Breast epithelium (tissue), 4 donors: ENCODE results near the gene ZCCHC14. TPM values are rescaled to one million over a fixed set of nuclear protein-coding genes. Genes with fewer than 3 reads are reported as not detected.
A peak's percentile ranks its signal among the peaks of the same experiment; 100 is the strongest.

ENCODE experiments used
- DNase-seq, 2 donors: peaks; one replicate each; pipeline ENCODE4 v3.0.0-alpha.2; 2019; ENCODE audit warnings: low spot score in 2 of 2
- H3K27ac ChIP-seq, 2 donors: fragments of 200-600 bp; sonication (generic) in 1 of 2; one replicate each; pipeline ENCODE4 v1.5.1; 2016 to 2019; ENCODE audit warnings: mild to moderate bottlenecking in 1 of 2
- H3K27me3 ChIP-seq, 2 donors: fragments of 200-600 bp; sonication (generic) in 1 of 2; one replicate each; pipeline versions ENCODE4 v1.5.1 to v1.6.0; 2017 to 2019; ENCODE audit warnings: control low read depth in 1 of 2, mild to moderate bottlenecking in 1 of 2
- H3K36me3 ChIP-seq: fragments of 200-600 bp; one replicate; pipeline ENCODE4 v1.5.1; 2019
- H3K4me1 ChIP-seq, 2 donors: fragments of 200-600 bp; sonication (generic); one replicate each; pipeline ENCODE4 v1.5.1; 2016 to 2019; ENCODE audit warnings: control low read depth in 1 of 2
- H3K4me3 ChIP-seq, 3 donors: fragments of 200-600 bp; sonication (generic); 1 replicate in 2 of 3; 2 replicates in 1 of 3; pipeline ENCODE4 v1.5.1; 2016 to 2019; ENCODE audit warnings: mild to moderate bottlenecking in 3 of 3, moderate library complexity in 2 of 3
- H3K9me3 ChIP-seq, 2 donors: fragments of 200-600 bp; sonication (generic) in 1 of 2; one replicate each; pipeline ENCODE4 v1.5.1; 2016 to 2019; ENCODE audit warnings: control low read depth in 1 of 2
- CTCF ChIP-seq, 3 donors: fragments of 450-650 bp; IDR thresholded peaks; one replicate each; pipeline ENCODE4 v1.5.1; 2016 to 2017; ENCODE audit warnings: antibody characterized with exemption in 3 of 3, mild to moderate bottlenecking in 3 of 3, moderate library complexity in 3 of 3
- POLR2A ChIP-seq: fragments of 450-650 bp; IDR thresholded peaks from one replicate; pipeline ENCODE4 v1.6.1; 2016; ENCODE audit warnings: antibody characterized with exemption, mild to moderate bottlenecking, moderate library complexity
- POLR2AphosphoS5 ChIP-seq, 3 donors: sonication (generic); formaldehyde crosslinking; IDR thresholded peaks; one replicate each; pipeline ENCODE4 v1.6.1; 2017; ENCODE audit warnings: antibody characterized with exemption in 3 of 3
- intact Hi-C: fragments of 100-400 bp; cut with DNase I; formaldehyde crosslinking; loops from one replicate; pipeline ENCODE4 v1.15.1; 2023; ENCODE audit warnings: low total_unique reads
- total RNA-seq, 3 donors: library from RNA; depleted of rRNA; stranded (reverse); fragments of >200 nt; gene quantifications; one replicate each; pipeline ENCODE4 v1.1.0, GENCODE V29; 2016

The ZCCHC14 gene
- total RNA-seq, 3 donors from 2014 or later = 15.2 to 21.0 (median 18.7) TPM

- no peak for TF ChIP-seq POLR2A
- no peak for TF ChIP-seq POLR2AphosphoS5 (IDR thresholded peaks at IDR 0.05)
- TF ChIP-seq CTCF (IDR thresholded peaks at IDR 0.05) = no peak
- no peak overlapping the region for H3K27ac ChIP-seq
- DNase-seq = no peak
- no peaks in the 10 kb centered on the region for H3K36me3 ChIP-seq
- H3K4me1 ChIP-seq = peaks cover 0 to 21% of the 10 kb centered on the region in 2 donors
- H3K27me3 ChIP-seq = no peaks in the 10 kb centered on the region
- H3K9me3 ChIP-seq = no peaks in the 10 kb centered on the region
- intact Hi-C loops = no loop called here
- no peak overlapping the region for H3K4me3 ChIP-seq
Observed at GRCh38 chr16:87470332-87470731, 22.5 kb downstream of the ZCCHC14 start.

GRCh38 chr16:87469169-87469568 is 23.7 kb downstream of the ZCCHC14 start:
- DNase-seq = no peak
- Histone ChIP-seq H3K36me3 (no peaks in the 10 kb centered on the region), H3K9me3 (no peaks in the 10 kb centered on the region), H3K4me1 (peaks cover 0 to 28% of the 10 kb centered on the region in 2 donors), H3K27ac (peak overlapping the region in 1 of 2 donors; percentile 53), H3K4me3 (no peak overlapping the region), H3K27me3 (no peaks in the 10 kb centered on the region)
- intact Hi-C loops = no loop called here
- TF ChIP-seq CTCF (IDR thresholded peaks at IDR 0.05) (no peak), POLR2AphosphoS5 (IDR thresholded peaks at IDR 0.05) (no peak), POLR2A (no peak)

- no peak for TF ChIP-seq POLR2AphosphoS5 (IDR thresholded peaks at IDR 0.05)
- no peak for TF ChIP-seq CTCF (IDR thresholded peaks at IDR 0.05)
- no peak for TF ChIP-seq POLR2A
- Histone ChIP-seq H3K9me3 (no peaks in the 10 kb centered on the region), H3K4me1 (peaks cover 5 to 28% of the 10 kb centered on the region in 2 donors), H3K4me3 (no peak overlapping the region), H3K27ac (no peak overlapping the region), H3K36me3 (no peaks in the 10 kb centered on the region), H3K27me3 (no peaks in the 10 kb centered on the region)
- intact Hi-C loops = no loop called here
- DNase-seq = no peak
Observed at GRCh38 chr16:87468550-87468949, 24.3 kb downstream of the ZCCHC14 start.

- H3K27ac ChIP-seq = peak overlapping the region in 1 of 2 donors; percentile 57
- peaks cover 5 to 28% of the 10 kb centered on the region in 2 donors for H3K4me1 ChIP-seq
- intact Hi-C loops = no loop called here
- no peaks in the 10 kb centered on the region for H3K36me3 ChIP-seq
- TF ChIP-seq POLR2AphosphoS5 (IDR thresholded peaks at IDR 0.05) (no peak), CTCF (IDR thresholded peaks at IDR 0.05) (no peak), POLR2A (no peak)
- H3K4me3 ChIP-seq = no peak overlapping the region
- no peak for DNase-seq
- no peaks in the 10 kb centered on the region for H3K9me3 ChIP-seq
- H3K27me3 ChIP-seq = no peaks in the 10 kb centered on the region
Observed at GRCh38 chr16:87466975-87467501, 25.8 kb downstream of the ZCCHC14 start.

GRCh38 chr16:87465879-87466278 is 26.9 kb downstream of the ZCCHC14 start:
- no peak overlapping the region for H3K4me3 ChIP-seq
- intact Hi-C loops = no loop called here
- H3K36me3 ChIP-seq = no peaks in the 10 kb centered on the region
- TF ChIP-seq POLR2A = no peak
- TF ChIP-seq CTCF (IDR thresholded peaks at IDR 0.05) = no peak
- TF ChIP-seq POLR2AphosphoS5 (IDR thresholded peaks at IDR 0.05) = no peak
- H3K4me1 ChIP-seq = peaks cover 5 to 17% of the 10 kb centered on the region in 2 donors
- no peak for DNase-seq
- peak overlapping the region; percentile 85 to 95 for H3K27ac ChIP-seq
- H3K9me3 ChIP-seq = no peaks in the 10 kb centered on the region
- H3K27me3 ChIP-seq = no peaks in the 10 kb centered on the region
